Panc1 (cell line): ENCODE data around the gene CLEC17A. TPM values are rescaled to one million over a fixed set of nuclear protein-coding genes. Genes with fewer than 3 reads are reported as not detected.
"Not testable (repeated sequence)": the region's sequence is repeated elsewhere in the genome, so short reads cannot be mapped to it uniquely, and the experiment has no call there.

ENCODE experiments used
- ATAC-seq: fragments of 200-7000 bp; cut with Tn5 transposase; 2 replicates; pipeline ENCODE4 v1.9.1; 2020; ENCODE audit warnings: mild to moderate bottlenecking, moderate library complexity
- BruUV-seq: library from RNA; stranded (reverse); fragments of 400-500 nt; replicated peaks from 2 replicates; lab custom pipeline; 2021; lab: Mats Ljungman, UMichigan
- CTCF ChIA-PET: fragments of 300-600 bp; sonication (Branson Sonifier 250); formaldehyde crosslinking; loops from one replicate; lab custom pipeline; 2022; ENCODE audit warnings: antibody characterized with exemption; lab: Charles Lee
- POLR2A ChIA-PET: fragments of 300-600 bp; sonication (Branson Sonifier 250); formaldehyde crosslinking; loops from one replicate; lab custom pipeline; 2022; ENCODE audit warnings: antibody characterized with exemption; lab: Charles Lee
- DNase-seq: peaks from one replicate; pipeline ENCODE4 v3.0.0-alpha.2; 2010; ENCODE audit warnings: low read depth, low spot score
- H3K27ac ChIP-seq: 2 replicates; pipeline ENCODE4 v1.5.1; 2011; ENCODE audit warnings: mild to moderate bottlenecking, low read length, inconsistent platforms
- H3K27me3 ChIP-seq: fragments of 200-500 bp; sonication (Bioruptor generic); 2 replicates; pipeline ENCODE4 v1.6.0; 2014; ENCODE audit warnings: low read length, inconsistent platforms; ENCODE audit not compliant: control insufficient read depth, insufficient read depth
- H3K36me3 ChIP-seq: fragments of 200-500 bp; sonication (Bioruptor generic); 2 replicates; pipeline ENCODE4 v1.5.1; 2014; ENCODE audit warnings: inconsistent platforms, mild to moderate bottlenecking, low read length, moderate library complexity; ENCODE audit not compliant: control insufficient read depth, insufficient read depth
- H3K4me1 ChIP-seq: 2 replicates; pipeline ENCODE4 v1.5.1; 2011; ENCODE audit warnings: inconsistent platforms, mild to moderate bottlenecking, low read length, moderate library complexity; ENCODE audit not compliant: control insufficient read depth, insufficient read depth
- H3K4me3 ChIP-seq, 2 experiments: 2 replicates each; pipeline ENCODE4 v1.5.1; 2011 to 2012; ENCODE audit warnings: low read depth in 2 of 2, low read length in 2 of 2, mild to moderate bottlenecking in 2 of 2, inconsistent platforms in 1 of 2, moderate library complexity in 1 of 2
- H3K9me3 ChIP-seq: fragments of 200-500 bp; sonication (Bioruptor generic); 2 replicates; pipeline ENCODE4 v1.5.1; 2014; ENCODE audit warnings: low read depth, mild to moderate bottlenecking, inconsistent platforms, low read length, moderate library complexity; ENCODE audit not compliant: control insufficient read depth, insufficient read depth
- POLR2AphosphoS5 ChIP-seq: IDR thresholded peaks from 2 replicates; pipeline ENCODE4 v1.6.1; 2012; ENCODE audit warnings: mild to moderate bottlenecking, low read depth, low read length, moderate library complexity
- SIN3A ChIP-seq: IDR thresholded peaks from 2 replicates; pipeline ENCODE4 v1.6.1; 2012; ENCODE audit warnings: low read depth, mild to moderate bottlenecking, low read length, moderate library complexity, borderline replicate concordance; ENCODE audit not compliant: insufficient read depth
- TCF7L2 ChIP-seq: IDR thresholded peaks from 2 replicates; pipeline ENCODE4 v1.6.1; 2011; ENCODE audit warnings: mild to moderate bottlenecking, low read depth, low read length, inconsistent platforms
- in situ Hi-C: cut with HindIII; loops from 2 replicates; pipeline ENCODE4 v1.10.0; 2016; ENCODE audit warnings: low sequenced_read_pairs, low pct_unique_long_range_greater_than_20kb
- intact Hi-C: fragments of 100-400 bp; cut with micrococcal nuclease; formaldehyde crosslinking; loops from one replicate; pipeline ENCODE4 v1.10.0; 2022; ENCODE audit not compliant: unreplicated experiment
- total RNA-seq: library from RNA; stranded (reverse); gene quantifications from one replicate; pipeline ENCODE4 v1.2.1, GENCODE V29; 2021; ENCODE audit not compliant: unreplicated experiment
- TF ChIP-seq, protein P1 (sequence below): fragments of 450-650 bp; IDR thresholded peaks from 2 replicates; pipeline ENCODE4 v1.5.1; 2017; ENCODE audit warnings: mild to moderate bottlenecking
- TF ChIP-seq, protein P2 (sequence below), 2 experiments: IDR thresholded peaks; 2 replicates each; pipeline ENCODE4 v1.6.1; 2011 to 2012; ENCODE audit warnings: low read depth in 2 of 2, control low read depth in 1 of 2, low read length in 1 of 2, mild to moderate bottlenecking in 1 of 2, moderate library complexity in 1 of 2; ENCODE audit not compliant: insufficient read depth in 1 of 2

CLEC17A gene
- total RNA-seq, 1 experiment from 2014 or later, result not detected

DNA sequence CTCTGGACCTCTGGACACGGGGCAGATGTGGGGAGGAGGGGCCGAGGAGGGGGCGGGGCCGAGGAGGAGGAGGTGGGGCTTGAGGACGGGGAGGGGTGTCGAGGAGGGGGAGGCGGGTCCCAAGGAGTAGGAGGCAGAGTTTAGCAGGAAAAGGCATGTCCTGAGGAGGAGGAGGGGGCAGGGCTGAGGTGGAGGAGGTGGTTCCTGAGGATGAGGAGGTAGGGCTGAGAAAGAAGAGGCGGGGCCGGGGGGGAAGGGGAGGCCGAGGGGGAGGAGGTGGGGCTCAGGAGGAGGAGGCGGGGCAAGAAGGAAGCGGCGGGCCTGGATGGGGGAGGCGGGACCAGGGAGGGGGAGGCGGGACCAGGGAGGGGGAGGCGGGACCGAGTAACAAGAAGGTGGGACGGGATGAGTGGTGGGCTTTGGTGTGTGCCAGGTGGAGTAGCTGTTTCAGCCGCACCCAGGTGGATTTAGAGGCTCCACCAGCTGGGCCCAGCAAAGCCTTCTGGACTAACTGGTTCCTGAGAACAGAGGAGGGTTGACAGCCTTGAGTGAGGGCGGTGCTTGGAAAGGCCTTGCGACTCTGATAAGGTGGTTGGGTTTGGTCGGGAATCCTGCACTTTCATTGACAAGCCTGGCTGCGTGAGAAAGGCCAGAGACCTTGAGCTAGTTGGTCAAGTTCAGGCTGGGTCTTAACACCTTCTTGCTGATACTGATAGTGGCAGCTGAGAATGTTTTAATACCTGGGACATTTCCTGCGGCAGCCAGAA, 45.8 kb upstream of the CLEC17A start:
- no peak for TF ChIP-seq SIN3A
- TF ChIP-seq, protein P1, sequence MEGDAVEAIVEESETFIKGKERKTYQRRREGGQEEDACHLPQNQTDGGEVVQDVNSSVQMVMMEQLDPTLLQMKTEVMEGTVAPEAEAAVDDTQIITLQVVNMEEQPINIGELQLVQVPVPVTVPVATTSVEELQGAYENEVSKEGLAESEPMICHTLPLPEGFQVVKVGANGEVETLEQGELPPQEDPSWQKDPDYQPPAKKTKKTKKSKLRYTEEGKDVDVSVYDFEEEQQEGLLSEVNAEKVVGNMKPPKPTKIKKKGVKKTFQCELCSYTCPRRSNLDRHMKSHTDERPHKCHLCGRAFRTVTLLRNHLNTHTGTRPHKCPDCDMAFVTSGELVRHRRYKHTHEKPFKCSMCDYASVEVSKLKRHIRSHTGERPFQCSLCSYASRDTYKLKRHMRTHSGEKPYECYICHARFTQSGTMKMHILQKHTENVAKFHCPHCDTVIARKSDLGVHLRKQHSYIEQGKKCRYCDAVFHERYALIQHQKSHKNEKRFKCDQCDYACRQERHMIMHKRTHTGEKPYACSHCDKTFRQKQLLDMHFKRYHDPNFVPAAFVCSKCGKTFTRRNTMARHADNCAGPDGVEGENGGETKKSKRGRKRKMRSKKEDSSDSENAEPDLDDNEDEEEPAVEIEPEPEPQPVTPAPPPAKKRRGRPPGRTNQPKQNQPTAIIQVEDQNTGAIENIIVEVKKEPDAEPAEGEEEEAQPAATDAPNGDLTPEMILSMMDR, result no peak
- TF ChIP-seq, protein P2, sequence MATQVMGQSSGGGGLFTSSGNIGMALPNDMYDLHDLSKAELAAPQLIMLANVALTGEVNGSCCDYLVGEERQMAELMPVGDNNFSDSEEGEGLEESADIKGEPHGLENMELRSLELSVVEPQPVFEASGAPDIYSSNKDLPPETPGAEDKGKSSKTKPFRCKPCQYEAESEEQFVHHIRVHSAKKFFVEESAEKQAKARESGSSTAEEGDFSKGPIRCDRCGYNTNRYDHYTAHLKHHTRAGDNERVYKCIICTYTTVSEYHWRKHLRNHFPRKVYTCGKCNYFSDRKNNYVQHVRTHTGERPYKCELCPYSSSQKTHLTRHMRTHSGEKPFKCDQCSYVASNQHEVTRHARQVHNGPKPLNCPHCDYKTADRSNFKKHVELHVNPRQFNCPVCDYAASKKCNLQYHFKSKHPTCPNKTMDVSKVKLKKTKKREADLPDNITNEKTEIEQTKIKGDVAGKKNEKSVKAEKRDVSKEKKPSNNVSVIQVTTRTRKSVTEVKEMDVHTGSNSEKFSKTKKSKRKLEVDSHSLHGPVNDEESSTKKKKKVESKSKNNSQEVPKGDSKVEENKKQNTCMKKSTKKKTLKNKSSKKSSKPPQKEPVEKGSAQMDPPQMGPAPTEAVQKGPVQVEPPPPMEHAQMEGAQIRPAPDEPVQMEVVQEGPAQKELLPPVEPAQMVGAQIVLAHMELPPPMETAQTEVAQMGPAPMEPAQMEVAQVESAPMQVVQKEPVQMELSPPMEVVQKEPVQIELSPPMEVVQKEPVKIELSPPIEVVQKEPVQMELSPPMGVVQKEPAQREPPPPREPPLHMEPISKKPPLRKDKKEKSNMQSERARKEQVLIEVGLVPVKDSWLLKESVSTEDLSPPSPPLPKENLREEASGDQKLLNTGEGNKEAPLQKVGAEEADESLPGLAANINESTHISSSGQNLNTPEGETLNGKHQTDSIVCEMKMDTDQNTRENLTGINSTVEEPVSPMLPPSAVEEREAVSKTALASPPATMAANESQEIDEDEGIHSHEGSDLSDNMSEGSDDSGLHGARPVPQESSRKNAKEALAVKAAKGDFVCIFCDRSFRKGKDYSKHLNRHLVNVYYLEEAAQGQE (IDR thresholded peaks at IDR 0.05; ENCODE audit: insufficient read depth in 1 of 2, low read depth in 2 of 2, low read length in 1 of 2), result no peak
- no peak for TF ChIP-seq POLR2AphosphoS5
- DNase-seq, result no peak
- POLR2A ChIA-PET, result interaction anchor here (0.6 kb wide), 1 partner anchor 20 kb away, joined by 5 read pairs; no protein-coding TSS in a partner anchor
- Histone ChIP-seq H3K27me3 (no peaks in the 10 kb centered on the region), H3K4me1 (peaks cover 13% of the 10 kb centered on the region), H3K27ac (no peak overlapping the region), H3K36me3 (no peaks in the 10 kb centered on the region), H3K4me3 (peak overlapping the region in 1 of 2 experiments; percentile 31; a peak in 2 of 4 replicates), H3K9me3 (no peaks in the 10 kb centered on the region)
- in situ Hi-C loops (no loop called here), intact Hi-C loops (no loop called here)
- peak; percentile 84 for ATAC-seq
- CTCF ChIA-PET, result no interaction called here
- TSS peak; percentile 13 for BruUV-seq

DNA sequence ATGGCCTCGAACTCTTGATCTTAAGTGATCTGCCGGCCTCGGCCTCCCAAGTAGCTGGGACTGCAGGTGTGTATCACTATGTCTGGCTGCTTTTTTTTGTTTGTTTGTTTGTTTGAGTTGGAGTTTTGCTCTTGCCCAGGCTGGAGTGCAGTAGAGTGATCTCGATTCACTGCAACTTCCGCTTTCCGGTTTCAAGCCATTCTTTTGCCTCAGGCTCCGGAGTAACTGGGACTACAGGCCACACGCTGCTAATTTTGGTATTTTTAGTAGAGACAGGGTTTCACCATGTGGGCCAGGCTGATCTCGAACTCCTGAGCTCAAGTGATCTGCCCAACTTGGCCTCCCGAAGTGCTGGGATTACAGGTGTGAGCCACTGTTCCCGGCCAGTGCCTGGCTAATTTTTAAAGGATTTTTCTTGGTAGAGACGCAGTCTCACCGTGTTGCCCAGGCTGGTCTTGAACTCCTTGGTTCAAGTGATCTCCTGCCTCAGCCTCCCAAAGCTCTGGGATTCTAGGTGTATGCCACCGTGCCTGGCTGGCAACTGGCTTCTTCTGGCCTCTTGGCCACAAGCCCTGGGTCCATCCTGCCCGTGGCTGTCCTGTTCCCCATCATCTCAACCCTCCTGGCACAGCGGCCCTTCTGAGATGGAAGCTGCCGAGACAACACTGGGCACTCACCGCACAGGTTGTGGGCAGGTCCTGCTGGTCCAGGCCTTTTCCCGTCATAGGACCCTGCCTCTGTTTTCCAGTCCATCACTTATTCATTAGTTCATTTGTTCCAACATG, 42.0 kb upstream of the CLEC17A start:
- DNase-seq, result no peak
- ChIA-PET POLR2A (no interaction called here), CTCF (interaction anchor here (0.5 kb wide), 1 partner anchor 406 kb away, joined by 3 read pairs; no protein-coding TSS in a partner anchor)
- Histone ChIP-seq H3K27ac (no peak overlapping the region), H3K36me3 (no peaks in the 10 kb centered on the region), H3K4me1 (peaks cover 8% of the 10 kb centered on the region), H3K27me3 (no peaks in the 10 kb centered on the region), H3K9me3 (no peaks in the 10 kb centered on the region), H3K4me3 (no peak overlapping the region)
- no peak for TF ChIP-seq SIN3A
- TF ChIP-seq TCF7L2, result no peak
- TF ChIP-seq POLR2AphosphoS5, result no peak
- TF ChIP-seq, protein P2 (IDR thresholded peaks at IDR 0.05; ENCODE audit: insufficient read depth in 1 of 2, low read depth in 2 of 2, low read length in 1 of 2), result no peak
- TF ChIP-seq, protein P1, result no peak
- BruUV-seq, result no TSS peak
- no peak for ATAC-seq
- intact Hi-C loops (no loop called here), in situ Hi-C loops (no loop called here)

DNA sequence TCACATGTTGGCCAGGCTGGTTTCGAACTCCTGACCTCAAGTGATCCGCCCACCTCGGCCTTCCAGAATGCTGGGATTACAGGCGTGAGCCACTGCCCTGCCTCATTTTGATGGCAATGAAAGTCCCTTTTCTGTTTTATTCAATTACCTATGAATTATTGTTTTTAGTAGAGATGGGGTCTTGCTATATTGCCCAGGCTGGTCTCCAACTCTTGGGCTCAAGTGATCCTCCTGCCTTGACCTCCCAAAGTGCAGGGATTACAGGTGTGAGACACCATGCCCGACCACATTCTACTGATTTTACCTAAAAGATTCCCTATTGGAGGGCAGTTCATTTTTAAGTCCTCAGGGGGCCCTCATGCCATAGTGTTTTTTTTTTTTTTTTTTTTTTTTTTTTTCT, 40.9 kb upstream of the CLEC17A start:
- H3K9me3 ChIP-seq, BruUV-seq, H3K36me3 ChIP-seq, POLR2A ChIA-PET, H3K4me3 ChIP-seq, intact Hi-C loops, H3K27ac ChIP-seq, H3K27me3 ChIP-seq, in situ Hi-C loops, ATAC-seq, H3K4me1 ChIP-seq, DNase-seq: not testable (repeated sequence)
- CTCF ChIA-PET, result interaction anchor here (0.7 kb wide), 1 partner anchor 12 kb away, joined by 5 read pairs; no protein-coding TSS in a partner anchor
